ENCODE data around the gene DNAJB9.

GRCh38 chr7:108526768-108527017 is 43.0 kb upstream of the DNAJB9 start:
- TF ChIP-seq SP1 (IDR thresholded peaks at IDR 0.05) (no peak), CTCF (IDR thresholded peaks at IDR 0.05; ENCODE audit: low read depth, low read length, missing input control) (no peak), RAD21 (IDR thresholded peaks at IDR 0.05) (no peak), MAX (IDR thresholded peaks at IDR 0.05) (no peak), ATF3 (IDR thresholded peaks at IDR 0.05) (no peak), GABPA (IDR thresholded peaks at IDR 0.05 in 1 of 2, conservative IDR thresholded peaks at IDR 0.05 in 1 of 2) (no peak), EGR1 (IDR thresholded peaks at IDR 0.05; ENCODE audit: low read depth in 2 of 2) (no peak)
